ENCODE results near the gene SFXN3. TPM values are rescaled to one million over a fixed set of nuclear protein-coding genes. Genes with fewer than 3 reads are reported as not detected.

SFXN3 gene
- total RNA-seq, 4 donors from 2014 or later: 35.8 to 56.8 (median 43.3) TPM

- no peak overlapping the region for H3K27ac ChIP-seq
- TF ChIP-seq CTCF (IDR thresholded peaks at IDR 0.05): no peak
- no peak for TF ChIP-seq POLR2A (IDR thresholded peaks at IDR 0.05)
- peaks cover 5 to 8% of the 10 kb centered on the region in 2 donors for H3K4me1 ChIP-seq
- peaks cover 35 to 36% of the 10 kb centered on the region in 2 donors for H3K36me3 ChIP-seq
- no peaks in the 10 kb centered on the region for H3K9me3 ChIP-seq
- no peak overlapping the region for H3K4me3 ChIP-seq (replicated peaks in 1 of 3)
- no peaks in the 10 kb centered on the region for H3K27me3 ChIP-seq
- 67 to 76% methylated on average over 6 to 13 of the region's 13 CpGs for WGBS, 2 donors
- intact Hi-C loops (cut with DNase I): no loop called here
- DNase-seq: no peak
These were observed 22.9 kb upstream of the SFXN3 start for GRCh38 chr10:101007915-101008822.

GRCh38 chr10:101008823-101009423 is 22.1 kb upstream of the SFXN3 start:
- no peak overlapping the region for H3K4me3 ChIP-seq (replicated peaks in 1 of 3)
- peaks cover 7 to 10% of the 10 kb centered on the region in 2 donors for H3K4me1 ChIP-seq
- peaks cover 28 to 30% of the 10 kb centered on the region in 2 donors for H3K36me3 ChIP-seq
- intact Hi-C loops (cut with DNase I): no loop called here
- 78 to 96% methylated on average over 4 to 6 of the region's 6 CpGs for WGBS, 2 donors
- DNase-seq: no peak
- H3K9me3 ChIP-seq: no peaks in the 10 kb centered on the region
- no peak overlapping the region for H3K27ac ChIP-seq
- no peak for TF ChIP-seq POLR2A (IDR thresholded peaks at IDR 0.05)
- H3K27me3 ChIP-seq: no peaks in the 10 kb centered on the region

GRCh38 chr10:101010329-101010728 is 20.7 kb upstream of the SFXN3 start:
- WGBS, 2 donors: 87 to 100% methylated on average over 4 to 14 of the region's 22 CpGs
- Histone ChIP-seq H3K27ac (no peak overlapping the region), H3K9me3 (no peaks in the 10 kb centered on the region), H3K27me3 (no peaks in the 10 kb centered on the region), H3K36me3 (peaks cover 20 to 21% of the 10 kb centered on the region in 2 donors), H3K4me3 (replicated peaks in 1 of 3) (no peak overlapping the region), H3K4me1 (peaks cover 7 to 10% of the 10 kb centered on the region in 2 donors)
- no peak for DNase-seq
- TF ChIP-seq CTCF (IDR thresholded peaks at IDR 0.05) (no peak), POLR2A (IDR thresholded peaks at IDR 0.05) (no peak)
- intact Hi-C loops (cut with DNase I): no loop called here

- no peak for TF ChIP-seq CTCF (IDR thresholded peaks at IDR 0.05)
- no peak for TF ChIP-seq POLR2A (IDR thresholded peaks at IDR 0.05)
- H3K4me1 ChIP-seq: peaks cover 7 to 10% of the 10 kb centered on the region in 2 donors
- no peak overlapping the region for H3K4me3 ChIP-seq (replicated peaks in 1 of 3)
- WGBS, 2 donors: 66 to 71% methylated on average over 6 to 11 of the region's 22 CpGs
- H3K36me3 ChIP-seq: peaks cover 6 to 7% of the 10 kb centered on the region in 2 donors
- intact Hi-C loops (cut with DNase I): loop anchor here (2.0 kb wide), 1 partner anchor 17 kb away; no protein-coding TSS in a partner anchor
- no peak overlapping the region for H3K27ac ChIP-seq
- H3K9me3 ChIP-seq: no peaks in the 10 kb centered on the region
- H3K27me3 ChIP-seq: no peaks in the 10 kb centered on the region
- DNase-seq: no peak
These were observed 19.3 kb upstream of the SFXN3 start for GRCh38 chr10:101011517-101012423.
